ENCODE data around the gene NOTUM.
"Not testable (repeated sequence)": the region's sequence is repeated elsewhere in the genome, so short reads cannot be mapped to it uniquely, and the experiment has no call there.

The NOTUM gene

GRCh38 chr17:81922566-81923301 lies 38.3 kb downstream of the NOTUM start:
- DNase-seq, result no peak

GRCh38 chr17:81921996-81922565 lies 38.9 kb downstream of the NOTUM start:
- no peak for DNase-seq

GRCh38 chr17:81921537-81921862 lies 39.5 kb downstream of the NOTUM start:
- DNase-seq, result no peak

GRCh38 chr17:81920612-81921536 lies 40.1 kb downstream of the NOTUM start:
- no peak for DNase-seq

GRCh38 chr17:81918832-81919545 lies 42.0 kb downstream of the NOTUM start:
- DNase-seq, result no peak

- not testable (repeated sequence) for DNase-seq
Observed at GRCh38 chr17:81918333-81918669, 42.7 kb downstream of the NOTUM start.

- DNase-seq, result peak; percentile 90
Observed at GRCh38 chr17:81917565-81918332, 43.2 kb downstream of the NOTUM start, which contains the start of gene SIRT7. Gene SIRT7 (minus strand): TSS chr17:81918176. CDS start chr17:81918131, 45 bp downstream.

GRCh38 chr17:81916234-81917001 lies 44.6 kb downstream of the NOTUM start:
- DNase-seq, result no peak

GRCh38 chr17:81915331-81915730 lies 45.7 kb downstream of the NOTUM start:
- DNase-seq, result no peak

- no peak for DNase-seq
Observed at GRCh38 chr17:81914103-81914850, 46.7 kb downstream of the NOTUM start.

- DNase-seq, result no peak
Observed at GRCh38 chr17:81913394-81914102, 47.4 kb downstream of the NOTUM start.

- DNase-seq, result no peak
Observed at GRCh38 chr17:81912441-81913309, 48.3 kb downstream of the NOTUM start.

GRCh38 chr17:81911969-81912368 lies 49.0 kb downstream of the NOTUM start:
- DNase-seq, result no peak

- peak; percentile 94 for DNase-seq
Observed at GRCh38 chr17:81911277-81911961, 49.6 kb downstream of the NOTUM start, which contains the start of gene PCYT2. Gene PCYT2 (minus strand): TSS chr17:81911399. CDS start chr17:81911355, 44 bp downstream.

GRCh38 chr17:81910840-81911276 lies 50.1 kb downstream of the NOTUM start:
- DNase-seq, result no peak

- peak; percentile 49 for DNase-seq
Observed at GRCh38 chr17:81909966-81910839, 50.8 kb downstream of the NOTUM start.

GRCh38 chr17:81909231-81909630 lies 51.8 kb downstream of the NOTUM start:
- DNase-seq, result no peak

All from NCI-H82 (cell line).